ENCODE measurements around the gene FBN1. TPM values are rescaled to one million over a fixed set of nuclear protein-coding genes. Genes with fewer than 3 reads are reported as not detected.
A peak's percentile ranks its signal among the peaks of the same experiment; 100 is the strongest.

FBN1 gene
- total RNA-seq, 1 experiment from 2014 or later: 0.43 TPM

GRCh38 chr15:48522911-48523310, 122.6 kb downstream of the FBN1 start:
- no peak for DNase-seq
- no peaks in the 10 kb centered on the region for H3K27me3 ChIP-seq (replicated peaks; ENCODE audit: control insufficient read depth, insufficient read depth, low read length)
- Mint-ChIP-seq H3K27ac (ENCODE audit: unreplicated experiment) (no peak overlapping the region), H3K36me3 (ENCODE audit: insufficient read depth, unreplicated experiment) (no peaks in the 10 kb centered on the region), H3K9me3 (ENCODE audit: unreplicated experiment) (no peaks in the 10 kb centered on the region), H3K27me3 (ENCODE audit: insufficient read depth, unreplicated experiment) (peaks cover 26% of the 10 kb centered on the region), H3K4me1 (ENCODE audit: low read depth, unreplicated experiment) (no peaks in the 10 kb centered on the region), H3K4me3 (ENCODE audit: unreplicated experiment) (no peak overlapping the region)
- H3K36me3 ChIP-seq (ENCODE audit: control insufficient read depth, insufficient read depth, low read length): no peaks in the 10 kb centered on the region
- no peak overlapping the region for H3K4me3 ChIP-seq (ENCODE audit: low read depth, low read length)
- no peak for TF ChIP-seq CTCF (IDR thresholded peaks at IDR 0.05; ENCODE audit: insufficient read depth in 1 of 2, low read depth in 1 of 2, low read length in 1 of 2, severe bottlenecking in 1 of 2, unreplicated experiment in 1 of 2)
- H3K9me3 ChIP-seq: no peaks in the 10 kb centered on the region
- ChIA-PET CTCF (no interaction called here), POLR2A (no interaction called here)
- no TSS peak for BruUV-seq (replicated peaks)
- intact Hi-C loops (cut with micrococcal nuclease; ENCODE audit: unreplicated experiment): no loop called here
- H3K4me1 ChIP-seq: no peaks in the 10 kb centered on the region

GRCh38 chr15:48522123-48522522, 123.4 kb downstream of the FBN1 start:
- ChIA-PET CTCF (no interaction called here), POLR2A (no interaction called here)
- DNase-seq: no peak
- Histone ChIP-seq H3K27me3 (replicated peaks; ENCODE audit: control insufficient read depth, insufficient read depth, low read length) (no peaks in the 10 kb centered on the region), H3K4me1 (no peaks in the 10 kb centered on the region), H3K9me3 (no peaks in the 10 kb centered on the region), H3K36me3 (ENCODE audit: control insufficient read depth, insufficient read depth, low read length) (no peaks in the 10 kb centered on the region), H3K4me3 (ENCODE audit: low read depth, low read length) (no peak overlapping the region)
- Mint-ChIP-seq H3K4me1 (ENCODE audit: low read depth, unreplicated experiment) (no peaks in the 10 kb centered on the region), H3K27me3 (ENCODE audit: insufficient read depth, unreplicated experiment) (peaks cover 23% of the 10 kb centered on the region), H3K36me3 (ENCODE audit: insufficient read depth, unreplicated experiment) (no peaks in the 10 kb centered on the region), H3K27ac (ENCODE audit: unreplicated experiment) (no peak overlapping the region), H3K9me3 (ENCODE audit: unreplicated experiment) (no peaks in the 10 kb centered on the region), H3K4me3 (ENCODE audit: unreplicated experiment) (no peak overlapping the region)
- BruUV-seq (replicated peaks): no TSS peak
- TF ChIP-seq CTCF (IDR thresholded peaks at IDR 0.05; ENCODE audit: insufficient read depth in 1 of 2, low read depth in 1 of 2, low read length in 1 of 2, severe bottlenecking in 1 of 2, unreplicated experiment in 1 of 2): no peak
- intact Hi-C loops (cut with micrococcal nuclease; ENCODE audit: unreplicated experiment): no loop called here

GRCh38 chr15:48520376-48521155, 124.9 kb downstream of the FBN1 start:
- peak in 1 of 2 experiments; percentile 26 for TF ChIP-seq CTCF (IDR thresholded peaks at IDR 0.05; ENCODE audit: insufficient read depth in 1 of 2, low read depth in 1 of 2, low read length in 1 of 2, severe bottlenecking in 1 of 2, unreplicated experiment in 1 of 2)
- intact Hi-C loops (cut with micrococcal nuclease; ENCODE audit: unreplicated experiment): loop anchor here (1.0 kb wide), 1 partner anchor 162 kb away; no protein-coding TSS in a partner anchor
- no peaks in the 10 kb centered on the region for H3K4me1 Mint-ChIP-seq (ENCODE audit: low read depth, unreplicated experiment)

More at GRCh38 chr15:48520376-48521155, 124.9 kb downstream of the FBN1 start:
- peaks cover 24% of the 10 kb centered on the region for H3K27me3 Mint-ChIP-seq (ENCODE audit: insufficient read depth, unreplicated experiment)
- no peaks in the 10 kb centered on the region for H3K9me3 Mint-ChIP-seq (ENCODE audit: unreplicated experiment)
- DNase-seq: peak in 1 of 2 experiments; percentile 24
- ChIA-PET POLR2A (no interaction called here), CTCF (interaction anchor here (0.6 kb wide), 1 partner anchor 139 kb away, joined by 3 read pairs; no protein-coding TSS in a partner anchor)
- no peak overlapping the region for H3K27ac Mint-ChIP-seq (ENCODE audit: unreplicated experiment)
- Histone ChIP-seq H3K27me3 (replicated peaks; ENCODE audit: control insufficient read depth, insufficient read depth, low read length) (no peaks in the 10 kb centered on the region), H3K9me3 (no peaks in the 10 kb centered on the region), H3K4me1 (no peaks in the 10 kb centered on the region), H3K36me3 (ENCODE audit: control insufficient read depth, insufficient read depth, low read length) (no peaks in the 10 kb centered on the region), H3K4me3 (ENCODE audit: low read depth, low read length) (no peak overlapping the region)
- H3K36me3 Mint-ChIP-seq (ENCODE audit: insufficient read depth, unreplicated experiment): no peaks in the 10 kb centered on the region
- no TSS peak for BruUV-seq (replicated peaks)
- H3K4me3 Mint-ChIP-seq (ENCODE audit: unreplicated experiment): no peak overlapping the region
